ENCODE data around the gene ARL3. TPM values are rescaled to one million over a fixed set of nuclear protein-coding genes. Genes with fewer than 3 reads are reported as not detected.

ARL3 gene
- total RNA-seq, 4 donors from 2014 or later, result 7.1 to 9.8 (median 9.1) TPM

GRCh38 chr10:102738692-102739121, 24.5 kb upstream of the ARL3 start:
- Histone ChIP-seq H3K27ac (peak overlapping the region in 2 of 4 donors; percentile 11 to 28), H3K4me1 (peaks cover 0 to 7% (median 0%) of the 10 kb centered on the region in 3 donors), H3K4me3 (no peak overlapping the region), H3K27me3 (no peaks in the 10 kb centered on the region), H3K36me3 (peaks cover 0 to 20% of the 10 kb centered on the region in 2 donors), H3K9me3 (no peaks in the 10 kb centered on the region)
- TF ChIP-seq CTCF (IDR thresholded peaks at IDR 0.05) (no peak), POLR2AphosphoS5 (IDR thresholded peaks at IDR 0.05) (no peak), POLR2A (IDR thresholded peaks at IDR 0.05) (no peak), EP300 (IDR thresholded peaks at IDR 0.05) (no peak)
- ATAC-seq, result no peak

GRCh38 chr10:102735065-102735562, 20.9 kb upstream of the ARL3 start:
- no peak overlapping the region for H3K4me3 ChIP-seq
- WGBS, 2 donors (ENCODE audit: low coverage in 1 of 2), result 64 to 67% methylated on average over 5 to 9 of the region's 9 CpGs
- no peaks in the 10 kb centered on the region for H3K27me3 ChIP-seq
- peak overlapping the region in 1 of 4 donors; percentile 14 for H3K27ac ChIP-seq
- H3K9me3 ChIP-seq, result no peaks in the 10 kb centered on the region
- peaks cover 0 to 40% of the 10 kb centered on the region in 2 donors for H3K36me3 ChIP-seq
- peak; percentile 82 for ATAC-seq
- H3K4me1 ChIP-seq, result no peaks in the 10 kb centered on the region
- TF ChIP-seq POLR2AphosphoS5 (IDR thresholded peaks at IDR 0.05), result no peak
- TF ChIP-seq POLR2A (IDR thresholded peaks at IDR 0.05), result no peak
- no peak for TF ChIP-seq CTCF (IDR thresholded peaks at IDR 0.05)
- no peak for TF ChIP-seq EP300 (IDR thresholded peaks at IDR 0.05)

- TF ChIP-seq EP300 (IDR thresholded peaks at IDR 0.05), result no peak
- TF ChIP-seq POLR2A (IDR thresholded peaks at IDR 0.05), result no peak
- TF ChIP-seq CTCF (IDR thresholded peaks at IDR 0.05), result no peak
- TF ChIP-seq POLR2AphosphoS5 (IDR thresholded peaks at IDR 0.05), result no peak
Observed at GRCh38 chr10:102732661-102733060, 18.5 kb upstream of the ARL3 start.

GRCh38 chr10:102731222-102731800, 17.1 kb upstream of the ARL3 start:
- Histone ChIP-seq H3K27ac (no peak overlapping the region), H3K27me3 (no peaks in the 10 kb centered on the region), H3K9me3 (no peaks in the 10 kb centered on the region), H3K4me1 (peaks cover 0 to 12% (median 4%) of the 10 kb centered on the region in 3 donors), H3K4me3 (no peak overlapping the region), H3K36me3 (peaks cover 0 to 57% of the 10 kb centered on the region in 2 donors)
- TF ChIP-seq CTCF (IDR thresholded peaks at IDR 0.05), result no peak
- no peak for TF ChIP-seq POLR2A (IDR thresholded peaks at IDR 0.05)
- WGBS, 2 donors (ENCODE audit: low coverage in 1 of 2), result 88 to 90% methylated on average over 3 of the region's 5 CpGs
- no peak for ATAC-seq

More at GRCh38 chr10:102732661-102733060, 18.5 kb upstream of the ARL3 start:
- H3K4me3 ChIP-seq, result no peak overlapping the region
- no peaks in the 10 kb centered on the region for H3K27me3 ChIP-seq
- H3K9me3 ChIP-seq, result no peaks in the 10 kb centered on the region
- ATAC-seq, result no peak
- peaks cover 0 to 53% of the 10 kb centered on the region in 2 donors for H3K36me3 ChIP-seq
- WGBS, 2 donors (ENCODE audit: low coverage in 1 of 2), result no CpG with 5 or more reads among the region's 1 CpG
- H3K4me1 ChIP-seq, result peaks cover 0 to 12% (median 4%) of the 10 kb centered on the region in 3 donors
- H3K27ac ChIP-seq, result no peak overlapping the region

All from gastroesophageal sphincter (tissue), 4 donors.